Karpas-422 (cell line): ENCODE results near the gene ACY1. TPM values are rescaled to one million over a fixed set of nuclear protein-coding genes. Genes with fewer than 3 reads are reported as not detected.

ENCODE experiments used
- DNase-seq: peaks from one replicate; pipeline ENCODE4 v3.0.0-alpha.2; 2015
- H2AFZ ChIP-seq: fragments of 200-600 bp; sonication (generic); 2 replicates; pipeline ENCODE4 v1.6.1; 2014; ENCODE audit warnings: antibody characterized with exemption, low read length, mixed read lengths
- H3K27ac ChIP-seq: fragments of 200-600 bp; sonication (generic); 2 replicates; pipeline ENCODE4 v1.5.1; 2014; ENCODE audit warnings: mild to moderate bottlenecking, low read length, moderate library complexity
- H3K27me3 ChIP-seq: fragments of 200-600 bp; sonication (generic); 2 replicates; pipeline ENCODE4 v1.6.1; 2014; ENCODE audit warnings: low read length, mixed read lengths
- H3K36me3 ChIP-seq: fragments of 200-600 bp; sonication (generic); 2 replicates; pipeline ENCODE4 v1.6.1; 2014; ENCODE audit warnings: low read length, mixed read lengths; ENCODE audit not compliant: insufficient read depth
- H3K4me1 ChIP-seq: fragments of 200-600 bp; sonication (generic); 2 replicates; pipeline ENCODE4 v1.6.1; 2014; ENCODE audit warnings: mild to moderate bottlenecking, low read length, mixed read lengths
- H3K4me2 ChIP-seq: fragments of 200-600 bp; sonication (generic); 2 replicates; pipeline ENCODE4 v1.6.1; 2014; ENCODE audit warnings: low read length, low read depth, mild to moderate bottlenecking; ENCODE audit not compliant: poor library complexity, severe bottlenecking
- H3K4me3 ChIP-seq: fragments of 200-600 bp; sonication (generic); 2 replicates; pipeline ENCODE4 v1.5.1; 2014; ENCODE audit warnings: mild to moderate bottlenecking, antibody characterized with exemption, low read length, mixed read lengths
- H3K79me2 ChIP-seq: fragments of 200-600 bp; sonication (generic); 2 replicates; pipeline ENCODE4 v1.6.1; 2014; ENCODE audit warnings: mild to moderate bottlenecking, low read length, mixed read lengths
- H3K9ac ChIP-seq: fragments of 200-600 bp; sonication (generic); 2 replicates; pipeline ENCODE4 v1.6.0; 2014; ENCODE audit warnings: low read length
- H3K9me2 ChIP-seq: fragments of 200-600 bp; sonication (generic), shearing (Covaris generic); replicated peaks from 2 replicates; pipeline ENCODE4 v1.6.0; 2014; ENCODE audit warnings: mild to moderate bottlenecking, low read length, moderate library complexity; ENCODE audit not compliant: insufficient read depth
- H3K9me3 ChIP-seq: fragments of 300-700, 200-600 bp; sonication (generic); 2 replicates; pipeline ENCODE4 v1.6.1; 2014; ENCODE audit warnings: low read length, mixed read lengths
- H4K20me1 ChIP-seq: fragments of 200-600 bp; sonication (generic); 2 replicates; pipeline ENCODE4 v1.6.1; 2014; ENCODE audit warnings: mild to moderate bottlenecking, antibody characterized with exemption, low read length, low read depth; ENCODE audit not compliant: insufficient read depth
- total RNA-seq: library from RNA; depleted of rRNA; stranded (reverse); fragments of >200 nt; shearing (Covaris generic); gene quantifications from 2 replicates; pipeline ENCODE4 v1.2.3, GENCODE V29; 2014; ENCODE audit warnings: low replicate concordance

ACY1 gene
- total RNA-seq, 1 experiment from 2014 or later = 71.0 TPM

- Histone ChIP-seq H3K36me3 (peaks cover 13% of the 10 kb centered on the region; the same call in 1 of the 2 replicates), H3K4me3 (no peak overlapping the region), H3K9me2 (no peaks in the 10 kb centered on the region), H3K9me3 (no peaks in the 10 kb centered on the region), H3K79me2 (peaks cover 34% of the 10 kb centered on the region), H3K9ac (no peak overlapping the region), H3K27me3 (no peaks in the 10 kb centered on the region), H2AFZ (no peak overlapping the region), H3K4me2 (no peak overlapping the region), H3K27ac (no peak overlapping the region), H4K20me1 (peaks cover 13% of the 10 kb centered on the region; the same call in 1 of the 2 replicates), H3K4me1 (peaks cover 29% of the 10 kb centered on the region)
- no peak for DNase-seq
These were observed 44.4 kb upstream of the ACY1 start for GRCh38 chr3:51938780-51939425.

- no peaks in the 10 kb centered on the region for H3K9me3 ChIP-seq
- DNase-seq = peak; percentile 53
- H3K27me3 ChIP-seq = no peaks in the 10 kb centered on the region
- no peak overlapping the region; the same call in 1 of the 2 replicates for H3K27ac ChIP-seq
- H3K36me3 ChIP-seq = peaks cover 13% of the 10 kb centered on the region; the same call in 1 of the 2 replicates
- peak overlapping the region; percentile 89 for H3K9ac ChIP-seq
- H3K4me2 ChIP-seq = peak overlapping the region; percentile 93
- peaks cover 13% of the 10 kb centered on the region; the same call in 1 of the 2 replicates for H4K20me1 ChIP-seq
- H3K4me3 ChIP-seq = peak overlapping the region; percentile 90
- H2AFZ ChIP-seq = no peak overlapping the region
- H3K9me2 ChIP-seq = no peaks in the 10 kb centered on the region
- peaks cover 29% of the 10 kb centered on the region for H3K4me1 ChIP-seq
- H3K79me2 ChIP-seq = peaks cover 34% of the 10 kb centered on the region
These were observed 42.5 kb upstream of the ACY1 start for GRCh38 chr3:51940648-51941462.

- H3K9ac ChIP-seq = peak overlapping the region; percentile 89
These were observed 41.9 kb upstream of the ACY1 start for GRCh38 chr3:51941463-51941797.

GRCh38 chr3:51941798-51942602 is 41.3 kb upstream of the ACY1 start, which contains the start of the genes PARP3 and RRP9:
TSS of gene PARP3 (plus strand) at chr3:51942363. CDS start at chr3:51943356, 993 bp downstream.
TSS of gene RRP9 (minus strand) at chr3:51941904. CDS start at chr3:51941867, 37 bp downstream.
- H4K20me1 ChIP-seq = peaks cover 10% of the 10 kb centered on the region; the same call in 1 of the 2 replicates
- H2AFZ ChIP-seq = peak within 1 kb of the TSS; percentile 61; the same call in 1 of the 2 replicates
- peak within 1 kb of the TSS; percentile 75 for H3K27ac ChIP-seq
- H3K9me3 ChIP-seq = no peaks in the 10 kb centered on the region
- DNase-seq = peak; percentile 100
- H3K79me2 ChIP-seq = peaks cover 34% of the 10 kb centered on the region
- H3K4me3 ChIP-seq = peak within 1 kb of the TSS; percentile 90
- peak within 1 kb of the TSS; percentile 97 for H3K9ac ChIP-seq
- H3K9me2 ChIP-seq = no peaks in the 10 kb centered on the region
- no peaks in the 10 kb centered on the region for H3K27me3 ChIP-seq
- H3K4me2 ChIP-seq = peak within 1 kb of the TSS; percentile 99
- peaks cover 11% of the 10 kb centered on the region; the same call in 1 of the 2 replicates for H3K36me3 ChIP-seq
- H3K4me1 ChIP-seq = peaks cover 29% of the 10 kb centered on the region

More at GRCh38 chr3:51941463-51941797, 41.9 kb upstream of the ACY1 start:
- Histone ChIP-seq H3K4me1 (peaks cover 29% of the 10 kb centered on the region), H3K36me3 (peaks cover 11% of the 10 kb centered on the region; the same call in 1 of the 2 replicates), H3K9me3 (no peaks in the 10 kb centered on the region), H3K4me3 (peak overlapping the region; percentile 90), H3K27me3 (no peaks in the 10 kb centered on the region), H3K4me2 (peak overlapping the region; percentile 93), H2AFZ (no peak overlapping the region), H3K27ac (no peak overlapping the region; the same call in 1 of the 2 replicates), H4K20me1 (peaks cover 13% of the 10 kb centered on the region; the same call in 1 of the 2 replicates), H3K79me2 (peaks cover 34% of the 10 kb centered on the region), H3K9me2 (no peaks in the 10 kb centered on the region)
- no peak for DNase-seq

DNA sequence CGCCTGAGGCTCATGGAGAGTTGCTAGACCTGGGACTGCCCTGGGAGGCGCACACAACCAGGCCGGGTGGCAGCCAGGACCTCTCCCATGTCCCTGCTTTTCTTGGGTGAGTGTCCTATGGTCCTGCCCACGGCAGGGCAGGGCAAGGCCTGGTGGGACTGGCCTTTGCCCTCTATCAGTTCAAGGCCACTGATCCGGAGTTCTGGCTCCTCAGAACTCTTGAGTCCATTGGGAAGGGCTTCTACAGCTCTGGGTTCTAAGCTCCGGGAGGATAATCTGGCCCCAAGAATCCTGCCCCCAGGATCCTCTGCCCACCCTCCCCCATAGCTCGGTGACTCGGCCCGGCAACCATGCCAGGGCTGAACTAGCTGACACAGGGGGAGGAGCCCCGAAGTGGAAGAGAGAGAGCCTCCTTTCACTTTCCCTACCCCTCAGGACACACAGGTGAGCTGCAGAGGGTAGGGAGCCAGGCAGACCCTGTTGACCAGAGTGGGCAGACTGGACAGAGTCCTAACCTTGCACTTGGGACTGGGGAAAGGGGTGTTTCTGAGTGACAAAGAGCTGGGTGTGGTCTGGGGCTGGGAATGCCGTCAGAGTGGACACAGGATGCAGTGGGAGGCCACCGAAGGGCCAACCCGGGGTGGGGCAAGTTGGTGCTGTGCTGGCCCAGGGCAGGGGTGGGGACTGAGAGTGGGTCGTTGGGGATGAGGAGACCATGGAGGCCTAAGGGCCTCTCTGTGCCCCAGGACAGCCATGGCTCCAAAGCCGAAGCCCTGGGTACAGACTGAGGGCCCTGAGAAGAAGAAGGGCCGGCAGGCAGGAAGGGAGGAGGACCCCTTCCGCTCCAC is 40.5 kb upstream of the ACY1 start:
- H3K9me2 ChIP-seq = no peaks in the 10 kb centered on the region
- H3K4me3 ChIP-seq = peak overlapping the region; percentile 85
- peaks cover 29% of the 10 kb centered on the region for H3K4me1 ChIP-seq
- no peaks in the 10 kb centered on the region for H3K27me3 ChIP-seq
- peak overlapping the region; percentile 75 for H3K27ac ChIP-seq
- peaks cover 34% of the 10 kb centered on the region for H3K79me2 ChIP-seq
- DNase-seq = peak; percentile 90
- peak overlapping the region; percentile 97 for H3K9ac ChIP-seq
- H4K20me1 ChIP-seq = peaks cover 9% of the 10 kb centered on the region; the same call in 1 of the 2 replicates
- peaks cover 11% of the 10 kb centered on the region; the same call in 1 of the 2 replicates for H3K36me3 ChIP-seq
- H2AFZ ChIP-seq = peak overlapping the region; percentile 61; the same call in 1 of the 2 replicates
- no peaks in the 10 kb centered on the region for H3K9me3 ChIP-seq
- H3K4me2 ChIP-seq = peak overlapping the region; percentile 99

- peaks cover 6% of the 10 kb centered on the region; the same call in 1 of the 2 replicates for H3K36me3 ChIP-seq
- H3K4me2 ChIP-seq = peak overlapping the region; percentile 99
- no peak overlapping the region for H2AFZ ChIP-seq
- H3K79me2 ChIP-seq = peaks cover 29% of the 10 kb centered on the region
- no peak for DNase-seq
- peaks cover 29% of the 10 kb centered on the region for H3K4me1 ChIP-seq
- no peaks in the 10 kb centered on the region for H3K27me3 ChIP-seq
- no peaks in the 10 kb centered on the region for H3K9me3 ChIP-seq
- H3K9me2 ChIP-seq = no peaks in the 10 kb centered on the region
- peak overlapping the region; percentile 85; the same call in 1 of the 2 replicates for H3K4me3 ChIP-seq
- no peak overlapping the region for H3K27ac ChIP-seq
- peak overlapping the region; percentile 97 for H3K9ac ChIP-seq
- H4K20me1 ChIP-seq = peaks cover 9% of the 10 kb centered on the region; the same call in 1 of the 2 replicates
These were observed 39.6 kb upstream of the ACY1 start for GRCh38 chr3:51943451-51944391.
